KBM-7 (cell line): Measurements from ENCODE around the gene ZNF177.
"Not testable (repeated sequence)": the region's sequence is repeated elsewhere in the genome, so short reads cannot be mapped to it uniquely, and the experiment has no call there.

Experiments used
- DNase-seq: peaks from one replicate; pipeline ENCODE4 v3.0.0-alpha.2; 2015
- in situ Hi-C: fragments of 300-500 bp; cut with MboI; formaldehyde crosslinking; loops from 2 replicates; pipeline ENCODE4 v1.14.3; 2020; ENCODE audit warnings: low sequenced_read_pairs, low pct_unique_long_range_greater_than_20kb, mixed read lengths

The ZNF177 gene

GRCh38 chr19:9362905-9363304 lies at the start of gene ZNF177:
ZNF177 (plus strand) TSS chr19:9363013; CDS start chr19:9378312, 15,299 bp downstream.
- in situ Hi-C loops, result no loop called here
- DNase-seq, result no peak

- DNase-seq, result no peak
- in situ Hi-C loops, result no loop called here
Observed at GRCh38 chr19:9313756-9314155, 49.1 kb upstream of the ZNF177 start.

GRCh38 chr19:9321338-9321737 lies 41.5 kb upstream of the ZNF177 start:
- in situ Hi-C loops, result no loop called here
- DNase-seq, result no peak

GRCh38 chr19:9321756-9322155 lies 41.1 kb upstream of the ZNF177 start:
- DNase-seq, in situ Hi-C loops: not testable (repeated sequence)

GRCh38 chr19:9322201-9322600 lies 40.6 kb upstream of the ZNF177 start:
- in situ Hi-C loops, DNase-seq: not testable (repeated sequence)

- no peak for DNase-seq
Observed at GRCh38 chr19:9323557-9323918, 39.3 kb upstream of the ZNF177 start.

GRCh38 chr19:9323919-9324583 lies 38.8 kb upstream of the ZNF177 start, which contains the start of gene ZNF559:
ZNF559 (plus strand) TSS chr19:9324179; CDS start chr19:9338550, 14,371 bp downstream.
- peak; percentile 98 for DNase-seq
- in situ Hi-C loops, result no loop called here

More at GRCh38 chr19:9323557-9323918, 39.3 kb upstream of the ZNF177 start:
- in situ Hi-C loops, result no loop called here

- no peak for DNase-seq
Observed at GRCh38 chr19:9324584-9324962, 38.2 kb upstream of the ZNF177 start.

GRCh38 chr19:9329999-9330398 lies 32.8 kb upstream of the ZNF177 start:
- no peak for DNase-seq

More at GRCh38 chr19:9324584-9324962, 38.2 kb upstream of the ZNF177 start:
- in situ Hi-C loops, result no loop called here

GRCh38 chr19:9342610-9343304 lies 20.1 kb upstream of the ZNF177 start:
- DNase-seq, result peak; percentile 20
- in situ Hi-C loops, result no loop called here

More at GRCh38 chr19:9329999-9330398, 32.8 kb upstream of the ZNF177 start:
- in situ Hi-C loops, result no loop called here

GRCh38 chr19:9345005-9345404 lies 17.8 kb upstream of the ZNF177 start:
- DNase-seq, result no peak
- in situ Hi-C loops, result no loop called here

- in situ Hi-C loops, result no loop called here
Observed at GRCh38 chr19:9348253-9348652, 14.6 kb upstream of the ZNF177 start.

GRCh38 chr19:9348671-9349070 lies 14.1 kb upstream of the ZNF177 start:
- in situ Hi-C loops, result no loop called here
- no peak for DNase-seq

More at GRCh38 chr19:9348253-9348652, 14.6 kb upstream of the ZNF177 start:
- no peak for DNase-seq

- in situ Hi-C loops, result no loop called here
- no peak for DNase-seq
Observed at GRCh38 chr19:9352505-9352904, 10.3 kb upstream of the ZNF177 start.

GRCh38 chr19:9353011-9353410 lies 9.8 kb upstream of the ZNF177 start:
- in situ Hi-C loops, result no loop called here
- DNase-seq, result no peak

GRCh38 chr19:9354651-9355050 lies 8.2 kb upstream of the ZNF177 start:
- DNase-seq, result no peak
- in situ Hi-C loops, result no loop called here

- in situ Hi-C loops, result no loop called here
- DNase-seq, result no peak
Observed at GRCh38 chr19:9370738-9371619, 8.2 kb downstream of the ZNF177 start.

- in situ Hi-C loops, result no loop called here
- DNase-seq, result no peak
Observed at GRCh38 chr19:9381361-9381785, 18.6 kb downstream of the ZNF177 start.

GRCh38 chr19:9406798-9407352 lies 44.1 kb downstream of the ZNF177 start:
- no peak for DNase-seq
- in situ Hi-C loops, result no loop called here
